HG03575 (cell line): ENCODE measurements around the gene TMA16.
A peak's percentile ranks its signal among the peaks of the same experiment; 100 is the strongest.
"Not testable (repeated sequence)": the region's sequence is repeated elsewhere in the genome, so short reads cannot be mapped to it uniquely, and the experiment has no call there.

ENCODE experiments used
- ATAC-seq: cut with Tn5 transposase; IDR thresholded peaks from one replicate; pipeline ENCODE4 v1.9.1; 2021; ENCODE audit not compliant: unreplicated experiment, insufficient number of reproducible peaks, low FRiP score; ENCODE audit errors: extremely low read depth

TMA16 gene

DNA sequence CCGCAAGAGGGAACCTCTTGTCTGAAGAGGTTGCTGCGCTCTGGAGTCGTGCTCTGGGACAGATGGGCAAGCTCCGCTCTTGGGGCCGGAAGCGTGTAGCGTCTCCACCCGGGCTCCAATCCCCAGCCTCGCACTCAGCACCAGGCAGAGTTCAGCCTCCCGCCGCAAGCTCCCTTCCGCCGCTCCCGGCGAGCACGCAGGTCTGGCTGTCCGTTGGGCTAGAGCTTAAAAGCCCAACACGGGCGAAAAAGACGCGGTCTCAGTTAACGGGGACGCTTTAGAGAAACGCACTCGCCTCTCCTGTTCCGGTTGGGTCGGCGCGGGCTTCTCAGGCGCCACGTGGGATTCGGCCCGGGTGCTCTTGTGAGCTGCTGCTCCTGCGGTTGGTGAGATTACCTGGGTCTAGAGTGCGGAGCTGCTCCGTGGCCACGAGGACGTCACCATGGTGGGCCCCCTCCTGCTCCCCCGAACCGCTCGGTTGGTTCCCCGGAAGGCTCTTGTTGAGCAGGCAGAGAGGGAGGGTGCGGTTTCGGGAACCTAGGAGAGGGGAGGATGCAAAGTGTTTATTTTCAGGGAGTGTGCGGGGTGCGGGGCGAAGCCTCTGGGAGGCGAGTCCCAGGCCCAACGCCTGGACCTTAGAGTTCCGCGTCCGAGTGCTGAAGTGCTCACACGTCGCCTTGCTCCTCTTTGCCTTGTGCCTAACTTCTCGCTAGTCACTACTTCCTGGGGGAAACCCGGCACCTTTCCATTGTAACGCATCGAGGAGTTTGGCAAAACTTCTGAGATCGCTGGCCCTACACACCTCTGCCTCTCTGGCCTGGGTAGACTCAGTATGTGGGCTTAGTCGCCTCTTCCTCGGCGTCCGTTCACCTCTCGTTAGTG is at the start of gene TMA16:
TMA16 (plus strand) TSS at position 331 of the 882 bp plus-strand sequence; CDS start at position 443, 112 bp downstream.
- peak; percentile 52 for ATAC-seq

DNA sequence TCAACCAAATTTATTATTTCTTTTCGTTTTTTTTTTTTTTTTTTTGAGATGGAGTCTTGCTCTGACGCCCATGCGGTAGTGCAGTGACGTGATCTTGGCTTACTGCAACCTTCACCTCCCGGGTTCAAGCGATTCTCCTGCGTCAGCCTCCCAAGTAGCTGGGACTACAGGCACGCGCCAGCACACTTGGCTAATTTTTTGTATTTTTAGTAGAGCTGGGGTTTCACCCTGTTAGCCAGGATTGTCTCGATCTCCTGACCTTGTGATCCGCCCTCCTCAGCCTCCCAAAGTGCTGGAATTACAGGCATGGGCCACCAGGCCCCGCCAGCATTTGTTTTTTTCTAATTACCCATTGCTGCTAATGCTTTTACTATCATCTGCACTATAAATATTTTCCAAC is 47.5 kb upstream of the TMA16 start:
- not testable (repeated sequence) for ATAC-seq

DNA sequence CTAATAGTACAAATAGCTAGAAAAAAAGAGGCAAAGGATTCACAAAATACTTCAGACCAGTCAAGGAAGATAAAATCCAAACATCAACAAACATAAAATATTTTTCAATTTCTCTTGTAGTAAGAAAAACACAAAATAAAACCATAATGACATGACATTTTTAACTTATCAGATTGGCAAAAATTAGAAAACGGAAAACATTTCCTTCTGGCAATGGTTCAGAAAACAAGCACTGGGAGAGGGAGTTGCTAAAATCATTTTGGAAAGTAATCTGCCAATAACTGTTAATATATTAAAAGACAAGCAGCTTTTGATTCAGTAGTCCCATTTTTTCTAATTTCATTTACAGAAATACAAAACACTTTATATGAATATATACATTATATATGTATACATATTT is 47.0 kb upstream of the TMA16 start:
- no peak for ATAC-seq

DNA sequence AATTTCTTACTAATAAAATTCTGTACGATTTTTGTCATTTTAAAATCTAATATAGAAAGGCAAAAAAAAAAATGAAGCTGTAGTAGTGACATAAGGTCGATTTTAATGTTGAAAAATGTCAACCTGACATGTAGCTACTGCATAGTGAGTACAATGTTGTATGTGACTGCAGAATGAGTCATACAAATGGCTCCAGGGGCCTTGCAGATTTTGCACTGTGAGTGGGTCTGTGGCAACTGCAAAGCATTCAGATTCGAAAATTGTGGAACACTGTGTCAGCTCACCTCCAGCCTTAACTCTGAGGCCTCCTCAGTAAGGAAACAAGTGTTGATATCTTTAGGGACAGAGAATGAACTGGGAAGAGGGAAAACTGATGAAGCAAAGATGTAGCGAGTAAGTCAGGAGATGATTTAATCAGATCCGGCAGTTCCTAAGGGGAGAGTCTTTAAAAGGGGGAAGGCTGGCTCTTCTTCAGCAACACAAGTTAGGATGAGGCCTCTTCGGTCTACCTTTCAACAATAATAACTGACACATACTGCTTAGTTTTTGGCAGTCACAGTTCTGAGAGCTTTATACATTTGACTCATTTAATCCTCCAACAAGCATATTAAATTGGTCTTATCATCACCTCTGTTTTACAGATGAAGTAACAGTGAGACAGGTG is 45.8 kb upstream of the TMA16 start:
- ATAC-seq: no peak

- no peak for ATAC-seq
Observed at GRCh38 chr4:163462556-163462955, 31.9 kb upstream of the TMA16 start.

GRCh38 chr4:163467082-163467770 is 27.3 kb upstream of the TMA16 start:
- ATAC-seq: no peak

- no peak for ATAC-seq
Observed at GRCh38 chr4:163470391-163470790, 24.1 kb upstream of the TMA16 start.

- no peak for ATAC-seq
Observed at GRCh38 chr4:163473130-163473529, 21.4 kb upstream of the TMA16 start.

DNA sequence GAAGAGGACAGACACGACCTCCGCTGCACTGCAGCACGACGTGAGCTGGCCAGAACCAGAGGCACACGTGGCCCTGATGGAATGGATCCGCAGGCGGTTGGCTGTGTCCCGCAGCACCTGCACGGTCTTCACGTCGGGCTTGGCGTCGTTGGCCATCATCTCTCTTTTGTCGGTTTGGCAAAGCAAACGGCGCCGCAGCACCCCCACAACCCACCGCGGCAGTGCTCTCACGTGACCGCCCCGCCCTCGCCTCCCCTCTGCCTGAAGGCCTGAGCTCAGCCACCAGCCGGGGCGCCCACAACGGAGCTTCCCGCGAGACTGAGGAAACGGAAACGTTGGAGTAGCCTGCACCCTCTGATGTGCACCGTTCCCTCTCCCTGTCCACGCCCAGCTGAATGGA is 20.9 kb upstream of the TMA16 start, which contains the start of gene TKTL2:
TKTL2 (minus strand) TSS at position 179 of the 400 bp plus-strand sequence; CDS start at position 159, 20 bp downstream.
- no peak for ATAC-seq

DNA sequence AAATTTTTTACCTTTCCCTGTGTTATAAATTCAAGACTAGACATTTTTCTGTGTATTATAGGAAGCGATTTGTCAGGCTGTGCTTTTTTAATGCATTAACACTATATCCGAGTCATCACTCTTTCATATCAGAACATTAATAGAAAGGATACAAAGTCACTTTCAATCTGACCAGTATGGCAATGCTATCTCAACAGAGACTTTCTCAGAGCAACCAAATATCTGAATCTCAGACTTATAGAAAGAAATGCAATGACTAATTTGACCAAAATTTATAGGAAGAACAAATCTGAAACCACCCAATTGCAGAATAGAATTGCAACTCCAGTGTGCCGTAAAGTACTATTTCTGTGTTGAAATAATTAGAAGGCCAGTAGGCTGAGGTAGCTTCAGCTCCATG is 20.5 kb upstream of the TMA16 start:
- no peak for ATAC-seq

DNA sequence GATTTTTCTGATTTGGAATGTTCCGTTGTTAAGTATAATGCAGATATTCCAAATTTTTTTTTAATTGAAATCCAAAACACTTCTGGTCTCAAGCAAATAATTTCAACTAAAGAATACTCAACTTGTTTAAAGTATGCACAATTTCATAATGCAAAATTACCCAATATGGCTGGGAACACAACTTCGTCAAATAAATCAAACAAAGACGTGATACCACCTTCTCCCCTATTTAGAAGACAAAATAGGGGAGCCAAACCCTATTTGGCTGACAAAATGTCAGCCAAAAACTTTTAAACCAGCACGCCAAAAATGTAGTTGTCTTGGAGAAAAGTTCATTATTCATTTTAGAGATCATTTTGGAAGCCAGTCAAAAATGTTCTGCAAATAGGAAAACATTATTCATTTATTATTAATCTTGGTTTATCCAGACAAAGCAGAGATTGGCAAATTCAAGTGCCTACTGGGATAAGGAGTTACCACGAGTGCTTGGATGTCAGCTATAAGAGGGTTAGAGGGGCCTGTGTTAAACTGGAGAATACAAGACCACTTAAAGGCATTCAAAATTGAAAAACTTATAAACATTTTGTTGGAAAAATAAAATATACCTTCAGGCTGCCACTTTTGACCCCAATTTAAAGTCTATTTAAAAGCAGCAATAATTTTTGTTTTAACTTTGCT is 17.6 kb upstream of the TMA16 start:
- ATAC-seq: no peak

GRCh38 chr4:163482190-163482589 is 12.3 kb upstream of the TMA16 start:
- ATAC-seq: no peak

DNA sequence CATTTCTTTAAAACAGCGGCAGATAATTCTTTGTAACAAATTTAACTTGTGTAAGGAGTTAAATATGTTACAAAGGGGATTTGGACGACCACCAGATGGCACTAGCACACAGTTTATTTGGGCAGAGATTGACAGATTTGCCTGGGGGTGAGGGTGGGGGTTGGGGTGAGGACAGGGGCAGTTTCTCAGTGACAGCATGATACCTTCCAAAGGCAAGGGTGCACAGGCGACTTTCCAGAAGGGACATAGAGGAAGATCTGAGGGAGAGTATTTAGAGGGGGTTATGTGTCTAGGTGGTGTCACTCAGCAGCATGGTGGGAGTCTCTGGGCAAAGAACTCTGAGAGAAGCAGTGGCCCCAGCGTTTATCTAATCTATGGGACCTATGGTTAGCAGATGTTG is 9.6 kb upstream of the TMA16 start:
- no peak for ATAC-seq

GRCh38 chr4:163485589-163485988 is 8.9 kb upstream of the TMA16 start:
- ATAC-seq: no peak

DNA sequence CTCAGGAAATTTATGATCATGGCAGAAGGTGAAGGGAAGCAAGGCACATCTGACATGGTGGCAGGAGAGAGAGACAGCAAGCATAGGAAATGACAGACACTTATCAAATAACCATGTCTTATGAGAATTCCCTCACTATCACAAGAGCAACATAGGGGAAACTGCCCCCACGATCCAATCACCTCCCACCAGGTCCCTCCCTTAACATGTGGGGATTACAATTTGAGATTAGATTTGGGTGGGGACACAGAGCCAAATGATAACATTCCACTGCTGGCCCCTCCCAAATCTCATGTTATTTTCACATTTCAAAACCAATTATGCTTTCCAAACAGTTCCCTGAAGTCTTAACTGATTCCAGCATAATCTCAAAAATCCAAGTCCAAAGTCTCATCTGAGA is 8.2 kb upstream of the TMA16 start:
- ATAC-seq: no peak

GRCh38 chr4:163489929-163490328 is 4.6 kb upstream of the TMA16 start:
- ATAC-seq: no peak

GRCh38 chr4:163492951-163493504 is 1.5 kb upstream of the TMA16 start:
- no peak for ATAC-seq

DNA sequence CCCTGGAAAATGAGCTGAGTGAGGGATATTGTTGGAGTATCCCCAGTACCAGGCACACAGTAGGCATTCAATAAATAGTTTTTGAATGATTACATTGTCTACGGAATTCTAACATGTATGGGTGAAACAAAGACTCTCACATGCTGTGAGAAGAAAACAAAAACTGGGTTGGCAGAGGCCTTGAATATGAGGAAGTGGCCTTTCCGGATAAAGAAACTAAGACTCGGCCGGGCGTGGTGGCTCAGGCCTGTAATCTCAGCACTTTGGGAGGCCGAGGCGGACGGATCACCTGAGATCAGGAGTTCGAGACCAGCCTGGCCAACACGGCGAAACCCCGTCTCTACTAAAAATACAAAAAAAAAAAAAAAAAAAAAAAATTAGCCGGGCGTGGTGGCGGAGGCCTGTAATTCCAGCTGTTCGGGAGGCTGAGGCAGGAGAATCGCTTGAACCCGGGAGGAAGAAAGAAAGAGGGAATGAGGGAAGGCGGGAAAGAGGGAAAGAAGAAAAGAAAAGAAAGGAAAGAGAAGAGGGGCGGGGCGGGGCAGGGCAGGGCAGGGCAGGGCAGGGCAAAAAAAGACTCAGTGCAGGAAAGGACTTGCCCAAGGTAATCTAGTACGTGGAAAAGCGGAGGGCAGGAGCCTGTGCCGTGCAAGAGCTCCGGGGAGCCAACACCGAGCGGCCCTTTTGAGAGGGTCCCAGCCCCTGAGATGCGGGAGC is 689 bp upstream of the TMA16 start:
- peak; percentile 33 for ATAC-seq
